ENCODE measurements around the gene MAPK4.

MAPK4 gene

DNA sequence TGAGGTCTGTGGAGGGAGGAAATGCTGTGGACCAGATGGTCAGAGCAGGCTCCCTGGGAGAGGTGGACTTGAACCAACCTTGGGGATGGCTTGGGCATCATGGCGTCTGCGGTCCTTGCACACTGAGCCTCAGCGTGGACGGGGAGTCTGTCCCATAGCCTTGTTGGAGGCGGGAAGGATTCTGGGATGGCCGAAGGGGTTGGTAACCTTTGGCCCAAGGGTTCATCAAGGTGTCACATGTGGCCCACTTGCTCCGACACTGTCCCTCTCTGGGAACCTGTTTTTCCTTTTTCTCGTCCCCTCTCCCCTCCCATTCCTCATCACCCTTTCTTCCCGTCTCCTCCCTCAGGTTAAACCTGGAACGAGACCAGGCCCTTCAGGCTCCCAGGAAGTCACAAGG, 66.4 kb downstream of the MAPK4 start:
- DNase-seq: no peak

DNA sequence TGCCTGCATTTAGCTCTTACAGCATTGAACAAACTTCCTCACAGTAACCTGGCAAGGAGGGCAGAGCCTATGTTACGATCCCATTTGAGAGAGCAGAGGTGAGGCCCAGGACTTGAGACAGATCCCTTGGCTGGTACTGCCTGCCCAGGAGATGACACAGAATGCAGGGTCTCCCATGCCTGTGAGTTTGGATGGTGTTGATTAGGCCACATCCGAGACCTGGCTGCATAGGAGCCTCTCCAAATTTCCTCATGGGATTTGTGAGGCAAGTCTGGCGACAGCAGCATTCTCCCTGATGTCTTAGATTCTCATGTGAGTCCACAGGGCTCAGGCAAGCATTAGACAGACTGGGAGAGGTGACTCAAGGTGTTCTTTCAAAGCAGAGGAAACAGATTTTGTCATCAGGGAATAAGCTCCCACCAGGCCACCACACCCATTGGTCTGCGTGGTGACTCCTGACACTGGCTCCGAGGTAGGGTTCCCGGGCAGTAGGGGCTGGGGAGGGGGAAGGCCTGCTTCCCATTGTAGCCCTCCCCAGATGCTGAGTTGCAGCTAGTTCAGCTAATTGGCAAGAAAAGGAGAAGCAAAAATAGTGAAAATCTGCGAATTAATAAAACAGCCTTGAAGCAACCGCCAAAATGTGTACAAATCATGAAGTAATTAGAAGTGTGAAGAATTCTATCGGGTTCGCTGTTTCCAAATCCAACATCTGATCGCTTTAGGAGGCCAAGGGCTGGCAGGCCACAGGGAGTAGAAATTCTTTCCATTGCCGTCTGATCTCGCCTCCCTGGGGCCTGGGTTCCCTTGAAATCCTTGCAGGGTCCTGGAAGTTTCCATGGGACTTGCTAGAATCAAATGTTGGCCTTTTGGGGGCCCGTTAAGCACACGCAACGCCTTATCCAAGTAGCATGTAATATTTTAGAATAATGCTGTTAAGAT, 68.0 kb downstream of the MAPK4 start:
- DNase-seq: no peak

DNA sequence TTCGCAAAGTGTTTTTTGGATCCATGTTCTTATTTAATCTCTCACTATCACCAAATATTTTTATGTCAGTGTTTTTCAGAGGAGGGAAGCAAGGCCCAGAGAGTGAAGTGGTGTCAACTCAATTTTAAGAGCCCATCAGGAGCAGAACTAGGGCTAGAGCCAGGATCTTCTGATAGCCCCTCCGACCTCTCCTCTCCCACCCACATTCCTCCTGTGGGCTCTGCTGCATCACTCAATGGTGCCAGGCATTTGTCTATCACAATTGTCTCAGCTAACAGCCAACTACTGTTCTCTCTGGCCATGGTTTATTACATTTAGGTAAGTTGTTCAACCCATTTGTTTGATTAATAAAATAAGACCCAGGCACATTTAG, 68.6 kb downstream of the MAPK4 start:
- no peak for DNase-seq

DNA sequence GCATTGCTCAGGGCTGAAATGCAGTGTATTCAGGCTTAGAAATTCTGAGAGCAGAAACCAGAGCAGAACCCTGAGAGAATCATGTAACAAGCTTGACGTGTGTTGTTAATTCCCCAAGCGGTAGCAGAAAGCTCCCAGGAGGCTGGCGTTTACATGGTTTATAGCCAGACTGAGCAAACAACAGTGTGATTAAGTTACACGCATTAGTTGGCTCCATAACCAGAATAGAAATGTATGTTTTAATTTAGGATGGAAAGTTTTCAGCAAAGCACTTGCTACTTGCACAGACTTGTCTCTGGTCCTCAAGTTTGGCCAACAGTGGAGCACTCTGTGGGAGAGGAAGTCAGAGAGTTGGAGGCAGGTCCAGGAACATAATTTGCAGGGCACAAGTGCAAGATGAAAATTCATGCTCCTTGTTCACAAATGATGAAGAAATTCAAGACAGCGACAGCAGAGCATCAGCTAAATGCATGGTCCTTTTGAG, 69.3 kb downstream of the MAPK4 start:
- DNase-seq: no peak

DNA sequence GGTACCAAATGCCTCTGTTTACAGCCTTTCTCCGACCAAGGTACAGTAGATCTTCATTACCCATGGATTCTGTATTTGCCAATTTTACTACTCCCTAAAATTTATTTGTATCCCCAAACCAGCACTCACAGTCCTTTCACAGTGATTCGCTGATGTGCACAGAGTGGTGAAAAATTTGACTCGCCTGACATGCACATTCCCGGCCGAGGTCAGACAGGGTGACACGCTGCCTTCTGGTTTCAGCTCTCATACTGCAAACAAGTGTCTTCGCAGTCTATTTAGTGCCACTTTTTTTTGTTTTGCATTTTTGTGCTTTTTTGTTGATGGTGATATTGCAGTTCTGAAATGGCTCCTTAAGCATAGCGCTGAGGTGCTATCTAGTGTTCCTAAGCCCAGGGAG, 71.0 kb downstream of the MAPK4 start:
- no peak for DNase-seq

DNA sequence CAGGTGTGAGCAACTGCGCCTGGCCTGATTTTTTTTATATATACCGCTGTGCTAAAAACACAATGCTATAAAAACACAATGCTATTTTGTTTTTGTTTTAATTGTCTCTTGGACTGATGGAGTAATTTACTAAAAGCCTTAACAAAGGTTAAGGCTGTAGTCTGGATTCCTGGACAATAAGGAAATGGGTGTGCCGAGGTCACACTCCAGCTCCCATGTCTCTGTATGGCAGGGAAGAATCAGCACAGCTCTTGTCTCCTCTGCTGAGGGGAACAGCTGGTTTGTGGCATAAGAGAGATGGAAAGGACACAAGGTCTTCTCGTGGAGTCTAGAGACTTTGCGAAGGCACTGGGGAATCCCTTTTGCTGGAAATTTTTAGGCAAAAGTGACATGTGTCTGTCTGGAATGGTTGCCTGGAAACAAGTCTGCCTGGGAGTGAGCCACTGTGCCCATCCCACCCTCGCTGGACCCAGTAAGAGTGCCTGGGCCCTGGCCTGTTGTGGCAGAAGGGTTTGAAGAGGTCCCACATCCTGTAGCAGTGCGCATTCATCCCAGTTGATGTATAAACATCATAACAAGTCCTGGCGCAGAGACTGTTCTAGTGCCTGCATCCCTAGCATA, 73.1 kb downstream of the MAPK4 start:
- DNase-seq: no peak

DNA sequence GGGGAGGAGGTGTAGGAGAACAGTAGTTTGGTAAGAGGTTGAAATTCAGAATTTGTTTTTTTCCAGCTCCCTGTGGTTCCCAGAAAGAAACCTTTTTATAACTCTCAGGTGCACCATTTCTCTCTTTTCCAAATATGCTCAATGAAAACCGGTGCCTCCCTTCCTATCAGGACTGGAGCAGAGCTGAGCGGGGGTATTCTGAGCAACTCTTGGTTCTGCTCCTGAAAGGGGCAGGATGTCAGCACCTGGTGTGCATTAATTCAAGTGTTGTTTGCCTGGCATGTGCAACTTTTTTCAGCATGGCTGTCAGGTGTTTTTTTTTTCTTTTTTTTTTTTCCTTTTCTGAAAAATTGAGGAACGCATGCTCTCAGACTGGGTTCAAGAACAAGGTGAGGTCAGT, 74.1 kb downstream of the MAPK4 start:
- no peak for DNase-seq

DNA sequence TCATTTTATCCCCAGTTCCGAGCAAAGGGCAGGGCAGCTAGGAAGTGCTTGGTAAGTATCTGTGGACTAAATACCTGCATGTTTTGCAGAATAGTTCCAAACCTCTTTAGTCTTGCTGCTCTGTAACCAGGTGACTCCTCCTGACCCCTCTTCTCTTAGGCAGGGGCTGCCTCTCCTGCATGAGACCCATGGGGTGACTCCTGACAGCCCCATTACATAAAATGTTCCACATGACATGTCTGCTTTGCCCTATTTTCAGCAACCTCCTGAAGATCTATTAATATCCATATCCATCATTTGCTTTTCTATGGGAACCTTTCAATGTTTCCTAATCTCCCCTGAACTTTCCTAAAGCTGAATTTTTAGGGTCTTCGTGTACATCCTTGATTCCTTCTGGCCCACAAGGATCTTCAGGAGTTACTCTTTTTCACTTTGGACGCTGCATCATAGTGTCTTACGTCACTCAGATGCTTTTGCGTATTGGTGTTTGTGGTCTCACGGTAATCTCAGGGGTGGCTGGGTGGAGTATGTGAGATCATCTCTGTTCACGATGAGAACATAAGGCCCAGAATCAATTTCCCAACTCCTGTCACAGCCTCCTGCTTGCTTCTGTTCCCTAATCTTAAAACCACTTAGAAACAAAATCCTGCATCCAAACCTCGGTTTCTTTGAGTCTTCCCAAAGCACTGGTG, 76.6 kb downstream of the MAPK4 start:
- DNase-seq: no peak

DNA sequence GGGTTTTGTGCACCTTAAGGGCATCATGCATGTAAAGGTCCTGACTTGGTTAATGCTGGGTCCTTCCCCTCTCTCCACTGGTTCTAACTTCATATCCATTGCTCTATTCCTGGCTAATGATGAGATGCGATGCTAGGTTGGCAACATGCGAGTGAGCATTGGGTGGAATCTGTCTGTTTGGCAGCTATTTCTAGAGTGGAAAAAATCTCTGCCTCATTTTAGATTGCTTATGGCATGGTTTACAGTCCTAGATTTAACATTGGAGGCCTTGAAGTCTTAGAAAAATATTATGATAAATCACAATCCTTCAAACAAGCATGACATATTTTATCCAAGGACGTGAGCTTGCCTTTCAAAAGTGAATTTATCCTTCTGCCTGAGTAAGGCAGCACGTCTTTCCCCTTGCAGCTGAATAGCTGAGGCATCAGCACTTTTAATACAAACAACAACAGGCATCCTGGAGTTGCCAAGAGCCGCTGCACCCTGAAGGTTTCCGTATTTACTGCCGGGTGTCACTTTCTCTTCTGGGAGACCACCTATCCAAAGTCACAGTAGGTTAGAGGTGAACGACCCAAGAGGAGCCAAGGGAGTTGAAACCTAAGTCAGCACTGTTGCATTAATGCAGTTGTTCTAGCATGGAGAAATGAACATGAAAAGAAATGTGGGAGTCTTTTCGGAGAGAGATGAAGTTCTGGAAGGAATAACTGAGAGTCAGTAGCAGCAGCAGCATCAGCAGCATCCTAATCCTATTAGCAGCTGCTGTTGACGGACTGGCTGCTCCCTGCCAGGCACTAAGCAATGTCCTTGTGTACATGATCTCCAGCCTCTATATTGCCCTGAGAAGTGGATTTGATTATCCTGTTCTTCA, 78.4 kb downstream of the MAPK4 start:
- no peak for DNase-seq

DNA sequence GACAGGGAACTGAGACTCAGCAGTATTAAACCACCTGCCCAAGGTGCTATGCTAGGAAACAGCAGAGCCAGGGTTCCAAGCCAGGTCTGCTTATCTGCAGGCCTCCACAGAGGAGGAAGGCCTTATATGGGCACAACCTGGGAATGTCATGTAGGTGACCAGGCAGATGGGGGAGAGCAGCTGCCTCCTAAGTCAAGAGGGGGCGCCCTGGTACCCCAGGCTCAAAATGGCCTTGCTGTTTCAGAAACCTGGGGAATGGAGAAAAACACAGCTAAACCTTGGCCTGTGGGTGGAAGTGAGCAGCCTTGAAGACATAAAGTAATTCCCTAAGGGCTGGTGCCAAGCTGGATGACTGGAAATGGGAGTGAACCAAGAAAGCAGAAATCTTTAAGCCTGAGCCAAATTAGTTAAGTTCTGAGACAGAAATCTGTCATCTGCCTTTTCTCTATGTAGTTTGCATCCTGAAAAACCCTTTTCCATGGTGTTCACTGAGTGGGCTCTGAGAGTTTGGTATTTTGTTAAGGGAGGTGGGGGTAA, 79.1 kb downstream of the MAPK4 start:
- no peak for DNase-seq

DNA sequence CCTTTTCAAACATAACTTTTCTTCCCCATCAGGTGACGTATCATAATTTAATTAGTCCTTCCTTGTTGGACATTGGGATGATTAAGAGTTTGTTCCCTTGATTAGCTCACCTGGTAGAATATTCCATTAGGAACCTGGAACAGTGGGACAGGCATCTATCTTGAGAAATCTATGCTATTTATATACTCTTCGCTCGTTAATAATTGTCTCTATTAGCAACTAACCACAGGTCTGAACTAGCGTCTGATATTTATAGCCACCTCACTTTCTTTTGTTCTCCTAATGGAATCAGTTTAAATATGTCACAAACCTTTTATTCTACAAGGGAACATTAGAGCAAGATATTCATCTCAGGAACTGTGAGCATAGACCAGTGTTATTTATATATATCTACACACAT, 79.8 kb downstream of the MAPK4 start:
- no peak for DNase-seq

DNA sequence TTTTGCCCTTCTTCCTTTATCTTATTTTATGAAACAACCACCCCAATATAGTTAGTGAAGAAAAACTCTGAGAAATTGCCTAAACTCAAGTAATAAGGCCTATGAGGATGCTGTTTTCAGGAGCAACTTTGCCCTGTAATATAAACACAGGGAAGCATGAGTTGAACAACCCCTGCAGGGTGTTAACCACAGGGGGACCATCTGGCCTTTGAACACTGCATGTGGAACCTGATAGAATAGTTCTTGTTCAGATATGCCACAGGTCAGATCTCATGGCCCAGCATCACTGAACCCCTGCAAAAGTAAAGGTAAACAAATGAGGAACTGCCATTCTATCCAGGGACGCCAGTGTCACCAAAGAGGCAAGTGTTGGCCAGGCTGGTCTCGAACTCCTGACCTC, 82.6 kb downstream of the MAPK4 start:
- no peak for DNase-seq

DNA sequence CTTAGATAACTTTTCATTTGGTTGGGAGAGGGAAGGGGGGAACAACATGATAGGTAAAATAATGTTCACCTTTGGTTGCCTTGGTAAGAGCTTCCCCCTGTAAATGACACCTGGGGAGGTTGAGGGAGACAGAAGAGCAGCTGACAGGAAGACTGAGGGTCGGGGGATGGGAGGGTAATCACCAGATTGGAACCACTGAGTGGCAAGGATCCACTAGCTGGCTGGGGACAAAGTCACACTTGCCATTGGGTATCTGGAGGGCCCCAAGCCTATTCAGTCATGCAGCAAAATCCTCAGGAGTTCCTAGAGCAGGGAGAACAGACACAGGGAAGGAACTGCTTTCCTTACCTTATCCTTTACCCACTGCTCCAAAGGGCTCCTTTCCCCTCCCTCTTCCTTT, 84.3 kb downstream of the MAPK4 start:
- DNase-seq: no peak

DNA sequence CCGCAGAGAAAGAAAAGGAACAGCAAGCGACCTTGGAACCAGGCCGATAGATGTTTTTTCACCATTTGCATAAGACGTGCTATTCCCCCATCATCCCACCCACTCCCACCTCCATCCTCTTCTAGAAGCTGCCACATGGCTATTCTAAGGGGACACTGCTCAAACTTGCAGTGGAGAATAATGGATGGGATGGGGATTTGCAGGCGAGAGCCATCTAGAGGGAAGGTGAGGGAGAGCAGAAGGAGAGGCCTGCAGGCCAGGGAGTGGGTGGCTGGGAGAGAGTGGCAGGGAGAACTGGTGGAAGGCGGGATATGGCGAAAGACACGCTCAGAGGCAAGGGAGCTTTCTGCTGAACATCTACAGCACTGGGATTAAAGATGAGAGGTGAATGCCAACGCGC, 84.9 kb downstream of the MAPK4 start:
- no peak for DNase-seq

DNA sequence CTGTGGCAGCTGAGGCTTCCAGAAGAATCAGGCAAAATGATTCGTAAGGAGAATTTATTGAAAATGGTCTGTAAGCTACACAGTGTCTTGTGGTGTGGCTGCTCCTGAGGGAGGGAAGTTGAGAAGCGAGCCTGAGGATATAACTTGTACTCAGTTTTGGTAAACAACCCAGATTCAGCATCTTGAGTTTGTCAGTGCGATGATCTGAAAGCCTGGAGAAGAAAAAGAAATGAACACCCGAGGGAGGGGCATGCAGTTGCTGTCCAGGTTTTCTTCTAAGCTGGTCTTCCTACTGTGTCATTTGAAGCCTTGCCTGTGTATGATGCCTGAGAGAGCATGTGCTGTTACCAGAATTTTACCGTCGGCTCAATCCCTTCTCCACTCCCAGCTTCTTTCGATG, 87.3 kb downstream of the MAPK4 start:
- no peak for DNase-seq

DNA sequence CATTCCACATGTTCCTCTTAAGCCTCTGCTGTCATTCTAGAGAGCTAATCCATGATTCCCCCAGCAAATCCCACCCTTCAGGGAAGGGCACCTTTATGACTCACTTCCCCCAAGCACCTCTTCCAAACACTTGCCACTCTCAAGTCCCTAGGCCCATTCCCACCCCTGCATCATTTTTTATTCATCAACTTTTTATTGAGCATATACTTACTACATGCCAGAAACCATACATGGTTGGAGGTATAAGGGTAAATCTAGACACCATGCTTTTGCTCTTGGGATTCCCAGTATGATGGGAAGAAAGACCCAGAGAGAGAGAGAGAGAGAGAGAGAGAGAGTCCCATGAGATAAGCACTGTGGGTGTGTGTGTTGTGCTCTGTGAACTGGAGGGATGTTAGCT, 87.9 kb downstream of the MAPK4 start:
- no peak for DNase-seq

DNA sequence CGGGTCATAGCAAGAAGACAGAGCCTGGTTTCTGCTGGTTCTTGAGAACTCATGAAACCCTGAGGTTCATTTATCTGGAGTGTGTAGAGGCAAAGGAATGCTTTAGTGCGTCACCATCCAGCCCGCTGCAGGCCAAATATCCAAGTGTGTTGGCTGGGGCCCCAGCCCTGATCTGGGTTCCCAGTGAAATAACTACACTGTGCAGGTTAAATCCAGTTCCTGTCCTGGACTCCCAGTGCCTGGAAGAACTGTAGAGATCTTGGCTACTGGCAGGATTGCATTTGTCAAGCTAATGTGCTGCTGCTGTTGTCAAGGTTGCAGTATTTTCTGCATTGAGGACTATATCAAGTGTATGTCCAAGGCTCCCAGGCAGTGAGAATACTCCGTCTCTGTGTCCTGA, 89.9 kb downstream of the MAPK4 start:
- DNase-seq: no peak

DNA sequence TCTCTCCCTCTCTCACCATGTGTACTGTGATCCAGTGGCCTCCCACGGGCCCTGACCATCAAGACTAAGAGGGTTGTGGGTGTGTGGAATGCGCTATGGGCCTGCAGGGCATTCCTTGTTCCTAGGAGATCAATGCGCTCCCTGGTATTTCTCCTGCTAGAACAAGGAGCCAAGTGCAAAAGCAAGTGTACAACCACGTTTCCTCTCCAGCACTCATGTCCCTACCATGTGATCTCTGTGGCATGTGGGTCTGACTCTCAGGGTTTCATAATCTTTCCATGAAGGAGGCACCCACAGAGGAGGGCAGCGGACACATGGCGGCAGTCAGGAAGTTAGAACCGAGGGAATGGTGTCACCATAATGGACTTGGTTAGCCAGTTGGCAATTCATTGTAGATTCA, 91.4 kb downstream of the MAPK4 start:
- DNase-seq: no peak

DNA sequence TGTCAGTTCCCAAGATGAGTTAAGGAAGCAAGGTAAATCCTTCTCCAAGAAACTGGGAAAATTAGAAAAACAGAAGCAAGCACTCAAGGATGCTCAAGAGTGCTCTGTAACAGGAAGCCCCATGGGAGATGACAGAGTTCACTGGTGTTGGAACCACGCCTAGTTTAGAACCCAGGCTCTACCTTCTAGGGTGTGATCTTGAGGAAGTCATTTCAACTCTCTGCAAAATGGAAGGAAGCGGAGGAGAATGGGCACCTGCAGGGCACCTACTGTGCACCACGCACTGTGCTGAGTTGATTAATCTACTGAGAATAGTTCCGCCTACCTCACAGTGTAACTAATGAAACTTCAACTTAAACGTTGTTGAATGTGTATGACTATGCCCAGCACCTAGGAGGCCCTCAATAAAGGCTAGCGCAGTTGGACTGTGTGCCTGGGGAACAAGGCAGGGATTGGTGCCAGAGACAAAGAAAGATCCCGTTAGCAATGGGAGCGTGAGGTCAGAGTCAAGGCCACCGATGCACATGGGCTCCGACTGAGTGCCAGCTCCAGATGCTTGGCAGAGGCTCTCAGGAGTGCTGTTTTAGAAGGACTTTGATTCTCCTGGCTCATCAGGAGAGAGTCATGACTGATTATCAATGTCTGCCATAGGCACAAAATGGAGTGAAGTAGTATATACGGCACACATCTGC, 93.7 kb downstream of the MAPK4 start:
- DNase-seq: no peak

DNA sequence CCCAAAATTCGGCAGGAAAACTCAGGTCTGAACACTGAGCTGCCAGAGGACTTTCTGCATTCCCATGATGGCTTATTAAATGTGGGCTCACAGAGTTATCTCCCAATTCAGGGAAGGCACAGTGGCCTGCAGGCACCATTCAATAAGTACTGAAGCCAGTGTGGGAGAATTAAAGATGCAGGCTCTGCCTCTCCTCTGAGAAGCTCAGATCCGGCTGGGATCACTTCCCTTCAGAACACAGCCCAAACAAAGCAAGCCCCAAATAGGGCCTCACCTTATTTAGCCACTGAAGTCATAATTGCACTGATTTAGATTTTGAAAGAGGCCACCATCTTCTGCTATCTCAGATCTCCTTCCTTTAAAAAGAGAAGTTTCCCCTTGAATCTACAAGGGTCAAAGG, 94.3 kb downstream of the MAPK4 start:
- DNase-seq: no peak

DNA sequence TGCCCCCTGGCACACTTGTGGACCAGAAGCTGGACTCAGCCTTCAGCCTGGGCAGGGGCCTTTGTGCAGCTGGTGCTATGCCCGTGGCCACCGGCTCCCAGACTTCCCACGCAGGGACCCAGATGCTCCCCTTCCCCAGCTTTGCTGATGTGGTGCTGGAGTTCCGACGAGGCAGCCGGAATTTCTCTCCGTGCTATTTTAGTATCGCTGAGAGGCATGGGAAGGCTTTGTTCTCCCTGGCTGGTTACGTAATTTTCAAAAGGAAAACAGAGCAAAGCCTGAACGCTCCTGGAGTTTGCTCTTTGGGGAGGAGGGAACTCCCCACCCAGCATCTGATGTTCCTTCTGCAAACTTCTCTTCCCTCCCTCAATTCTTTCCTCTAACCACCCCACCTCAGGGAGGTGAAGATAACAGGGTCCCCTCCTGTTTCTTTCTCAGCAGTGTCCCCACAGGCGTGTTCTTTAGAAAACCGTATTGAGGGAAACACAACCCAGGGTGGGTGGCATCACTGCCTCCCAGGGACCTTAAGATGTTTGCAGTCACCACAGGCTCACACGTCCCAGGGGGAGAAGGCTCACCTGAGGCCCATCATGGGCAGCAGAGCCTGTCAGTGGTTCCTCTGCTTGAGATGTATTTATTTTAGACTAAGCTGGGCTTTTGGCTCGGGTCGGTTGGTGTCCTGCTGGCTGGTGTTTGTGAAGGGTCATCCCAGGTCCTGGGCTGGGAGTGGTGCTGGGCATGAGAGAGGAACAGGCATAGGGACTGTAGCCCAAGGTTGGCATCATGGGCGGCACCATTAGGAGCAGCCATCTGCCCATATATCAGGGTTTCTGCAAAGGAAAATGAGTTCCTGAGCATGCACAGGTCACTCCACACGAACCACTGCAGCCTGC, 95.0 kb downstream of the MAPK4 start:
- no peak for DNase-seq

Data from stimulated activated CD4-positive, alpha-beta T cell treated with anti-CD3 and anti-CD28 coated beads, Interleukin-1b, Interleukin-23, amount 100 ng/mL, for 48 hours (primary cell).